Measurements from ENCODE around the gene CCDC3. TPM values are rescaled to one million over a fixed set of nuclear protein-coding genes. Genes with fewer than 3 reads are reported as not detected.

Gene CCDC3
- total and polyA plus RNA-seq, 5 experiments from 2014 or later = 0.10 TPM; not detected in 4

DNA sequence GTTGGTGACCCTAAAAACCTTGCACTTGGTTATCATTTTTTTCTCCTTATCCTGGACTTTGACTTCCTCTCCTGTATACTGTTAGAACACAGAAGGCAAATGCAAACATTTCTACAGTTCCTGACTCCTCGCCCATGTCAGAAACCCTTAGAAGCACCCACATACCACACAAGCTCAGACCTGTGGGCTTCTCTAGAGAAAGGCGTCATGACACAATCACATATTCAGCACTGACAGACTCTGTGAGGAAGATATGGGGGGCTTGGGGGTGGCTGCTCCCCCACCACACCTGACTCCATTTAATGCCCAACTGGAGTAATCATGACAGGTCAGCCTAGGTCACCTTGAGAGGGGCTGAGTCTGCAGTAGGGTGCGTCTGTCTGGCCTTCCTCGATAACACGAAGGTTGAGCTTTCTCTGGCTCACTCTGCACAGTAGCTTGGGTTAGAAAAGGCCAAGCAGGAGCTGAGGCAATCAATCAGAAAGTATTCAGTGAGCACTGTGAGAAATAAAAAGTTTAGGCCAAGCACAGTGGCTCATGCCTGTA, 50.9 kb downstream of the CCDC3 start:
- POLR2A ChIA-PET = no interaction called here
- no peak overlapping the region for H3K4me3 Mint-ChIP-seq
- DNase-seq (no peak), ATAC-seq (no peak)
- H3K4me1 Mint-ChIP-seq = no peaks in the 10 kb centered on the region
- peaks cover 4 to 28% (median 13%) of the 10 kb centered on the region in 9 donors for H3K9me3 Mint-ChIP-seq
- H3K36me3 Mint-ChIP-seq = peaks cover 0 to 10% (median 0%) of the 10 kb centered on the region in 3 donors
- peaks cover 0 to 6% (median 2%) of the 10 kb centered on the region in 5 donors for H3K27me3 Mint-ChIP-seq
- H3K27ac Mint-ChIP-seq = no peak overlapping the region

- Mint-ChIP-seq H3K4me1 (no peaks in the 10 kb centered on the region), H3K27me3 (peaks cover 0 to 6% (median 2%) of the 10 kb centered on the region in 5 donors), H3K4me3 (no peak overlapping the region), H3K27ac (no peak overlapping the region), H3K9me3 (peaks cover 2 to 24% (median 10%) of the 10 kb centered on the region in 9 donors), H3K36me3 (peaks cover 0 to 10% (median 0%) of the 10 kb centered on the region in 3 donors)
- POLR2A ChIA-PET = interaction anchor here (0.6 kb wide), 1 partner anchor 49 kb away, joined by 7 read pairs; no protein-coding TSS in a partner anchor
- no peak for ATAC-seq
- no peak for DNase-seq
Measured at GRCh38 chr10:12949248-12949647, 52.3 kb downstream of the CCDC3 start.

DNA sequence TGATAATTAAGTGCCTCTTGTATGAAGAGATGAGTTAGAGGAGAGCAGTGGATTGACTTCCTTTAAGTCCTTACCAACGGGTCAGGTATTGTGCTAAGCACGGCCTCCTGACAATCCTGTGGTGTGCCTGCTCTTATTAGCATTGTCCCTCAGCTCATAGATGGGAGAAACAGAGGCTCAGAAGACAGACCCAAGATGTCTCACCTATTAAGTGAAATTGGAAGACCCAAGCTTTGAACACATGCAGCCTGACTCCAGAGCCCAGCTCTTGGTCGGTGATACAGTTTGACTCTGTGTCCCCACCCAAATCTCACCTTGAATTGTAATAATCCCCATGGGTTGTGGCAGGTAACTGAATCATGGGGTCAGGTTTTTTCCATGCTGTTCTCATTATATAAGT, 53.8 kb downstream of the CCDC3 start:
- ATAC-seq = no peak
- Mint-ChIP-seq H3K4me1 (no peaks in the 10 kb centered on the region), H3K27ac (no peak overlapping the region), H3K36me3 (peaks cover 0 to under 1% (median 0%) of the 10 kb centered on the region in 3 donors), H3K27me3 (peaks cover 0 to 6% (median 3%) of the 10 kb centered on the region in 5 donors), H3K9me3 (peaks cover 0 to 10% (median 1%) of the 10 kb centered on the region in 9 donors), H3K4me3 (no peak overlapping the region)
- POLR2A ChIA-PET = interaction anchor here (0.6 kb wide), 1 partner anchor 550 kb away, joined by 4 read pairs; no protein-coding TSS in a partner anchor
- no peak for DNase-seq

GRCh38 chr10:12946372-12946771, 55.1 kb downstream of the CCDC3 start:
- Mint-ChIP-seq H3K9me3 (no peaks in the 10 kb centered on the region), H3K27me3 (peaks cover 0 to 6% (median 3%) of the 10 kb centered on the region in 5 donors), H3K36me3 (no peaks in the 10 kb centered on the region), H3K27ac (no peak overlapping the region), H3K4me1 (no peaks in the 10 kb centered on the region), H3K4me3 (no peak overlapping the region)
- ATAC-seq = no peak
- no peak for DNase-seq
- POLR2A ChIA-PET = no interaction called here

DNA sequence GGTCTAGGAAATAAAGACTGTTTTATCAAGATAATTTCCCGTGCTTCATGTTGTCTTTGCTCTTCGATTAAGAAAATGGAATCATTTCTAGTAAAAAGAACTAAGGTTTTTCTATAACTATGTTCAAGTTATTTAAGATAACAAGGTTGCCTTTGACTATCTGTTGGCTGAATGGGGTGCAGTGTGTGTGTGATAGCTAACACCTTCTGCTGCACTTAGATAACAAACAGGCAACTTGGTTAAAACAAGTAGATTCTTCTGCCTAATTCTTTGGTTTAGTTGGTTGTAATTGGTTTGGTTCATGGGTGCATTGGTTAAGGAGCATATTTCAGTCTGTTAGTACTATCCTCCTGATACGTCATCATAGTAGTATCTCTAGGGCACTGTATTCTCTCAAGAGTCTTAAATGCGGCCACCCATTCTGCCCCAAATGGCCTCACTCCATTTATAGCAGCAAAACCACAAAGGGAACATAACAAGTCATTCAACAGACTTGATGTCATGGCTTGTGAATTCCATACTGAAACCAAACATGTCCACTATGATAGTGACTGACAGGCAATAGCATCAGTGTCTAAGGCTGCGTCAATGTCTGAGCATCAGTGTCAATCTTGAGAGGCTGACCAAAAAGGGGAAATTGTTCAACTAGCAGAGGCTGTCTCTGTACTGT, 55.7 kb downstream of the CCDC3 start:
- no peaks in the 10 kb centered on the region for H3K9me3 Mint-ChIP-seq
- no peak overlapping the region for H3K4me3 Mint-ChIP-seq
- H3K27me3 Mint-ChIP-seq = peaks cover 0 to 6% (median 3%) of the 10 kb centered on the region in 5 donors
- no peaks in the 10 kb centered on the region for H3K36me3 Mint-ChIP-seq
- ATAC-seq (no peak), DNase-seq (no peak)
- no peak overlapping the region for H3K27ac Mint-ChIP-seq
- H3K4me1 Mint-ChIP-seq = no peaks in the 10 kb centered on the region
- POLR2A ChIA-PET = no interaction called here

GRCh38 chr10:12944931-12945330, 56.6 kb downstream of the CCDC3 start:
- Mint-ChIP-seq H3K4me1 (no peaks in the 10 kb centered on the region), H3K9me3 (no peaks in the 10 kb centered on the region), H3K27me3 (peaks cover 0 to 3% (median 2%) of the 10 kb centered on the region in 5 donors), H3K27ac (no peak overlapping the region), H3K36me3 (no peaks in the 10 kb centered on the region), H3K4me3 (no peak overlapping the region)
- POLR2A ChIA-PET = no interaction called here
- ATAC-seq (no peak), DNase-seq (no peak)

GRCh38 chr10:12943425-12943824, 58.1 kb downstream of the CCDC3 start:
- H3K9me3 Mint-ChIP-seq = no peaks in the 10 kb centered on the region
- no peak for DNase-seq
- H3K4me1 Mint-ChIP-seq = no peaks in the 10 kb centered on the region
- H3K4me3 Mint-ChIP-seq = no peak overlapping the region
- no peaks in the 10 kb centered on the region for H3K36me3 Mint-ChIP-seq
- no peak for ATAC-seq
- POLR2A ChIA-PET = no interaction called here
- H3K27ac Mint-ChIP-seq = no peak overlapping the region
- H3K27me3 Mint-ChIP-seq = peaks cover 6 to 10% (median 6%) of the 10 kb centered on the region in 5 donors

GRCh38 chr10:12941966-12942365, 59.5 kb downstream of the CCDC3 start:
- no peak for DNase-seq
- Mint-ChIP-seq H3K27me3 (peaks cover 6 to 22% (median 12%) of the 10 kb centered on the region in 5 donors), H3K4me3 (no peak overlapping the region), H3K4me1 (no peaks in the 10 kb centered on the region), H3K36me3 (no peaks in the 10 kb centered on the region), H3K27ac (no peak overlapping the region), H3K9me3 (no peaks in the 10 kb centered on the region)
- no peak for ATAC-seq
- POLR2A ChIA-PET = interaction anchor here (0.6 kb wide), 1 partner anchor 1306 kb away, joined by 3 read pairs; no protein-coding TSS in a partner anchor

DNA sequence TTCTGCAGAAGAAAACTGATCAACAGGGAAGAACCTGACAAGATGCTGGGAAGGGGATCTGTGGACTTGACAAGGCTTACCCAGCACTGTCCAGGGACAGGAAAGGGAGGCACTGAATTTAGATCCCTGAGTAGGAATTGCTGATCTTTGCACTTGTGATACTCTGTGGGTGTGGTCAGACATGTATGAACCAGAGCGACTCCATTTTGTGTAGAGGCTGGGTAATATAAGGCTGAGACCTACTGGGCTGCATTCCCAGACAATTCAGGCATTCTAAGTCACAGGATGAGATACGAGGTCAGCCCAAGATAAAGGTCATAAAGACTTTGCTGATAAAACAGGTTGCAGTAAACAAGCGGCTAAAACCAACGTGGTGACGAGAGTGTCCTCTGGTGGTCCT, 60.7 kb downstream of the CCDC3 start:
- ATAC-seq (no peak), DNase-seq (no peak)
- POLR2A ChIA-PET = no interaction called here
- H3K27me3 Mint-ChIP-seq = peaks cover 6 to 29% (median 12%) of the 10 kb centered on the region in 5 donors
- H3K36me3 Mint-ChIP-seq = no peaks in the 10 kb centered on the region
- no peaks in the 10 kb centered on the region for H3K9me3 Mint-ChIP-seq
- H3K4me1 Mint-ChIP-seq = no peaks in the 10 kb centered on the region
- H3K27ac Mint-ChIP-seq = no peak overlapping the region
- no peak overlapping the region for H3K4me3 Mint-ChIP-seq

- H3K27ac Mint-ChIP-seq = no peak overlapping the region
- no peak for ATAC-seq
- peaks cover 0 to 5% (median 0%) of the 10 kb centered on the region in 9 donors for H3K9me3 Mint-ChIP-seq
- H3K4me3 Mint-ChIP-seq = no peak overlapping the region
- H3K36me3 Mint-ChIP-seq = no peaks in the 10 kb centered on the region
- DNase-seq = no peak
- POLR2A ChIA-PET = no interaction called here
- H3K4me1 Mint-ChIP-seq = no peaks in the 10 kb centered on the region
- peaks cover 6 to 33% (median 12%) of the 10 kb centered on the region in 5 donors for H3K27me3 Mint-ChIP-seq
Measured at GRCh38 chr10:12938271-12938670, 63.2 kb downstream of the CCDC3 start.

GRCh38 chr10:12937527-12937926, 64.0 kb downstream of the CCDC3 start:
- POLR2A ChIA-PET = no interaction called here
- ATAC-seq (no peak), DNase-seq (no peak)
- Mint-ChIP-seq H3K27ac (no peak overlapping the region), H3K9me3 (peaks cover 0 to 5% (median 0%) of the 10 kb centered on the region in 9 donors), H3K27me3 (peaks cover 6 to 33% (median 12%) of the 10 kb centered on the region in 5 donors), H3K4me3 (no peak overlapping the region), H3K4me1 (no peaks in the 10 kb centered on the region), H3K36me3 (no peaks in the 10 kb centered on the region)

- Mint-ChIP-seq H3K9me3 (peaks cover 0 to 5% (median 0%) of the 10 kb centered on the region in 9 donors), H3K4me1 (no peaks in the 10 kb centered on the region), H3K4me3 (no peak overlapping the region), H3K27me3 (peaks cover 6 to 33% (median 12%) of the 10 kb centered on the region in 5 donors), H3K27ac (no peak overlapping the region), H3K36me3 (no peaks in the 10 kb centered on the region)
- no peak for DNase-seq
- POLR2A ChIA-PET = no interaction called here
- ATAC-seq = no peak
Measured at GRCh38 chr10:12934777-12935176, 66.7 kb downstream of the CCDC3 start.

GRCh38 chr10:12929381-12929780, 72.1 kb downstream of the CCDC3 start:
- ATAC-seq = no peak
- Mint-ChIP-seq H3K4me1 (no peaks in the 10 kb centered on the region), H3K27ac (no peak overlapping the region), H3K27me3 (peaks cover 0 to 7% (median 0%) of the 10 kb centered on the region in 5 donors), H3K9me3 (peaks cover 0 to 5% (median 0%) of the 10 kb centered on the region in 9 donors), H3K36me3 (peaks cover 0 to 7% (median 0%) of the 10 kb centered on the region in 3 donors), H3K4me3 (no peak overlapping the region)
- POLR2A ChIA-PET = no interaction called here
- DNase-seq = no peak
